ENCODE data around the gene EGR2.
A peak's percentile ranks its signal among the peaks of the same experiment; 100 is the strongest.
"Not testable (repeated sequence)": the region's sequence is repeated elsewhere in the genome, so short reads cannot be mapped to it uniquely, and the experiment has no call there.

EGR2 gene

DNA sequence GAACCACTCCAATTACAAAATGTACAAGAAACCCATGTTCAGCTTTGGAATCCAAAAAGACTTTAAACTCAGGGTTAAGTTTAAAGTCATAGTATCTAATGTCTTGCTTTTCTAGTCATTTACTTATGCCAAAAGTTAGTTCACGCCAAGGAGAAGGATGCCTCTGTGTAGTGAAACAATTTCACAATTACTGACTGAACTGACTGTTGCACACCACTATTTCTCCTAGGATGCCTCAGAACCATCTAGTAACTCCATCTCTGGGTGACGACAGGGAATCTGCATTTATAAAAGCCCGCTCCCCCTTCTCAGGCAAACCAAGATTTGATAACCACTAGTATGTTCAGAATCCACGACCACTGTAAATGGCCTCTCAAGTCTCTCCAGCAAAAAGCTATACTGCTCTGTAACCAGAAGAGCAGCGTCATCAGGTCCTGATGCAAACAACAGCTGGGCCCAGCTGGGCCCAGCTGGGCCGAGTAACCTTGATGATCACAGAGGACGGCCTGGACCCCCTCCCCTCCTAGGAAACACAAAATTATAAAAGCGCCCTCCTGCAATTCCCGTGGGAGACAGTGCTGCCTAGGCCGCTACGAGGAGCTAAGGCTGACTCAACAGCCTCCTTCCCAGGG is 12.3 kb downstream of the EGR2 start:
- H3K4me3 ChIP-seq (ENCODE audit: low read length): peak overlapping the region; percentile 83
- DNase-seq (ENCODE audit: low read depth, low spot score): no peak

DNA sequence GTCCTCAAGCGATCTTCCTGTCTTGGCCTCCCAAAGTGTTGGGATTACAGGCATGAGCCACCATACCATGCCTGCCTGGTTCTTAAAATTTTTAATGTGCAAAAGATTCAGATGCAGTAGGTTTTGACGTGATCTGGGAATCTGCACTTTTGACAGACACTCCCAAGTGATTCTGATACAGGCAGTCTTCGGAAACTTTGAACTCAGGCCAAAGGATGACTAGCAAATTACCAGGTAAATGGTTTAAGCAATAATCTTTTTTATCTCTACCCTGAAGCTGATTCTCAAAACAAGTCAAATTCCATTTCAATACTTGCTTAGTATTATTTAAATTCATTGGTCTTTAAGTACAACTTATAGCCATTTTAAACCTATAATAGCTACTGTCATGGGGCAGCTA is 14.3 kb downstream of the EGR2 start:
- DNase-seq (ENCODE audit: low read depth, low spot score): no peak
- no peak overlapping the region for H3K4me3 ChIP-seq (ENCODE audit: low read length)

DNA sequence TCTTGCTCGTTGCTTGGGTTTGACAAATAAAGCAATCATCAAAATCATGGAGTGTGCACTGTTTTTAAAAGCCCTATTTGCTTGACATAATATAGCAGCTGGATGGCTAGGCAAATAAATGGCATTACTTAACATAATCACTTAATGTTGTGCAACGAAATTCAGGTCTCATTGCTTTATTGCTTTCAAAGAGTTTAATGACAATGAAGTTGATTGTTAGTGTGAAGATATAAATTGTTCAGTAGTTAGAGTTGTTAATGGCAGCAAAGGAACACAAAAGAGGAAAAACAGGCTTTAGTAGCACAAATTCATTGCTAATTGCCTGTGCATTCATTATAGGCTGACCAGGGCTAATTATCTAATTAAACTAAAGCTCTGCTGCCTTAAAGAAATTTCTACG is 19.3 kb downstream of the EGR2 start:
- no peak for DNase-seq (ENCODE audit: low read depth, low spot score)
- no peak overlapping the region for H3K4me3 ChIP-seq (ENCODE audit: low read length)

DNA sequence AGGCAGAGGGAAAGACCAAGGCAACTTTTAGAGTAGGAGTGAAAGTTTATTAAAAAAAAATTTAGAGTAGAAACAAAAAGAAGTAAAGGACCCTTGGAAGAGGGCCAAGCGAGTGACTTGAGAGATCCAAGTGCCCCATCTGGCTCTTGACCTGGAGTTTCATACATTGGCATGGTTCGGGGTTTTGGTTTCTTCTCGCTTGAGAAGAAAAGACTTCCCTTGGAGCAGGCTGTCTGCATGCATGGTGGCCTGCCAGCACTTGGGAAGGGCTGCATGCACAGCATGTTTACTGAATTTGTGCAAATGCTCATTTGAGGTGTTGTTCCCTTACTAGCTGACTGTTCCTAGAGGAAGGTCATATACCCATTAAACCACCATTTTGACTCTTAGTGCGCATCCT is 20.4 kb downstream of the EGR2 start:
- H3K4me3 ChIP-seq (ENCODE audit: low read length): no peak overlapping the region
- no peak for DNase-seq (ENCODE audit: low read depth, low spot score)

DNA sequence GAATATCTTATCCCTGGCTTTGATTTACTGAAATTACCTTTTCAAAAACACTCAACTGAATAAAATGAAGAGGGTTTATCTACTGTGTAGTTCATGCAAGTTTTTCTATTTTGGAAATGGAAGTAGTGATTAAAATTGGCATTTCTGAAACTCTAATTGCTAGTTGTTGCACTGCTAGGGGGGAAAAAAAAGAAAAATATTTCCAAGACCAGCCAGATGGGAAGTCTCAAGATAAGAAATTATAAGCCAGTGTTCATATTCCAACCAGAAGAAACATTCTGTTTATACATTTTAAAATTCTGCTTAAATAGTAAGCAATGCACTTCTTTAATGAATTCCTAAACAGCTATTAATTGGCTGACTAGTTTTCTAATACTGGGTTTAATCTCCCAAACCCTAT is 21.1 kb downstream of the EGR2 start:
- H3K4me3 ChIP-seq (ENCODE audit: low read length): no peak overlapping the region
- DNase-seq (ENCODE audit: low read depth, low spot score): no peak

DNA sequence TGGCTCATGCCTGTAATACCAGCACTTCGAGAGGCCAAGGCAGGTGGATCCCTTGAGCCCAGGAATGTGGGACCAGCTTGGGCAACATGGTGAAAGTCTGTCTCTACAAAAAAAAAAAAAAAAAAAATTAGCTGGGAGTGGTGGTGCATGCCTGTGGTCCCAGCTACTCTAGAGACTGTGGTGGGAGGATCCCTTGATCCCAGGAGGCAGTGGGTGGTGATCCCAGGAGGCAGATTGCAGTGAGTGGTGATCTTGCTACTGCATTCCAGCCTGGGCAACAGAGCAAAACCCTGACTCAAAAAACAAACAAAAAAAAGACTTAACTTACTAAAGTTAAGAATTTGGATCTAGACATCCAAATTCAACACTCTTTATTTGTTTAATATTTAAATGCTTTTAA is 21.9 kb downstream of the EGR2 start:
- H3K4me3 ChIP-seq (ENCODE audit: low read length): no peak overlapping the region
- DNase-seq (ENCODE audit: low read depth, low spot score): no peak

DNA sequence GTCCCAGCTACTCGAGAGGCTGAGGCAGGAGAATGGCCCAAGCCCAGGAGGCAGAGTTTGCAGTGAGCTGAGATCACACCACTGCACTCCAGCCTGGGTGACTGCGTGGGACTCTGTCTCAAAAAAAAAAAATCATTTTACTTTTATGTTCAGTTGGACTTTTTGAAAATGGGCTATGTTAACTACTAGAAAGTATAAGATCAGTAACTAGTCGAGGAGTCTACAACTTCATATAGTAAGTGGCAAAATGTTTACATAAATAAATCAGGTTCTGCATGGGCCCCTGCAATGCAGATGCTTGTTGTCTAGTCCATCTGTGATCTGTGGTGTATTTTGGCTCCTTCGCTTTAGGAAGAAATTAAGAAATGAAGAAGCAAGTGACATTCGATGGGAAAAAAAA is 23.9 kb downstream of the EGR2 start:
- no peak for DNase-seq (ENCODE audit: low read depth, low spot score)
- no peak overlapping the region for H3K4me3 ChIP-seq (ENCODE audit: low read length)

DNA sequence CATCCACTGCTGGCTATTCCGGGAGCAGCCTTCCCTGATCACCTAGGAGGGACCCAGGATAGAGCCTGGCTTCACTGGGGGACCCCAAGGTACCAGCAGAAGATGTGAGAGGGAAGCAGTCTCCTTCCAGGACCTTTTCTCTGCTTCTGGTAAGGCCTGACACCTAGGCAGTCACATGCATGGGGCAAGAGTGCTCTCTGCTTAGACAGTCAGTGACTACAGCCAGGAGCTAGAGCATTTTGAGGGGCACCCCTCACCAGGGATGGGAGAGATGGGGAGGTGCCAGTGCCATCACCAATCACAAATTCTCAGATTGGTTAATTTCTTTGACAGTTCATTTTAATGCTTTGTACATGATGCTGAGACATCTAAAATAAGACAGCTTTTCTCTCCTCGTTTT is 25.6 kb downstream of the EGR2 start:
- DNase-seq (ENCODE audit: low read depth, low spot score): no peak
- no peak overlapping the region for H3K4me3 ChIP-seq (ENCODE audit: low read length)

DNA sequence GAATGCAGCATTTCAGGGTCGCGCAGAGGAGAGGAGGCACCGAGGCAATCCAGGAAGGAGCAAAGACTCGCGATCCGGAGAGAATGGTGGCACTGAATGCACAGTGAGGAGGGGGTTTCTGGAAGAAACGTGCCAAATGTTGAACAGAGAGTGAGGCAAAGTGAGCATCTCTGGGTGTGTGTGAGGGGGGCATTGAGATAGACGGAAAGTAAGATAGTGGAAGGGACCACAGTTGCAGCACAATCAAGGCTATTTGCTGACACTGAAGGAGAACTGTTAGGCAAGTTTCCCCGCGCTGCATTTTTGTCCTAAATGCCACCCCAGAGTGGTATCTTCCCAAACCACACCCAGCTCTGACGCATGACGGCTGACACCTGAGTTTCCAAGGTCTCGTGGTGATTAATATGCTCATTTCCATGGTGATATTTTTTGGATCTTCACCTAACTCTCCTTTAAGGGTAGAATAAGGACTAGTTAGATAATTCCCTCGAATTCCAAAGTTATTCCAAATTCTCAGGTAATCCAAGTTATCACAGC is 26.1 kb downstream of the EGR2 start:
- DNase-seq (ENCODE audit: low read depth, low spot score): no peak
- no peak overlapping the region for H3K4me3 ChIP-seq (ENCODE audit: low read length)

DNA sequence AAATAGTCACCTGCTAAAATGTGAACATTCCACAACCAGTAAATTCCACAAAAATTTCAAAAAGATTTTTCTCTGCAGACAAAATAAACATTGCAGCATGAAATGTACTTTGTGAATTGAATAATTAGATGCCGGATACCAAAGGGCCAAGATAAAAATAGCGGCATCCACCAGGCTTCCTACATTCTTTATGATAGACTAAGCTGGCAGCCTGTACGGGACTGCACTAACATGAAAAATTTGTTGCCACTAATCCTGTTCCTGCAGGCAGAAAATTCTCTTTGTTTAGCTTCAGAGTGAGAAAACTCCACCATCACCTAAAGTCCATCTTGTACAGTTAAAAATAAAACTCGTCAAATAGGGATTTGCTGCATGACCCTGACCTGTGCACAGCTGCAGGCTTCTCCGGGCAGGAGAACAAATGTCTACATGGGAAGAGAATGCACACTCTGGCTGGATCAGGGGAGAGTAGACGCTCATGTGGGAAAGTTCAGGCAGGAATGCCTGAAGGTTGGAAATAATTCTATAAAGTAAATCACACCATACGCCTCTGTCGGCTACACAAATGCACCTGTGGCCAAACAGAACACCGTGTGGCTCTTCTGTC is 27.2 kb downstream of the EGR2 start:
- no peak for DNase-seq (ENCODE audit: low read depth, low spot score)
- H3K4me3 ChIP-seq (ENCODE audit: low read length): no peak overlapping the region

DNA sequence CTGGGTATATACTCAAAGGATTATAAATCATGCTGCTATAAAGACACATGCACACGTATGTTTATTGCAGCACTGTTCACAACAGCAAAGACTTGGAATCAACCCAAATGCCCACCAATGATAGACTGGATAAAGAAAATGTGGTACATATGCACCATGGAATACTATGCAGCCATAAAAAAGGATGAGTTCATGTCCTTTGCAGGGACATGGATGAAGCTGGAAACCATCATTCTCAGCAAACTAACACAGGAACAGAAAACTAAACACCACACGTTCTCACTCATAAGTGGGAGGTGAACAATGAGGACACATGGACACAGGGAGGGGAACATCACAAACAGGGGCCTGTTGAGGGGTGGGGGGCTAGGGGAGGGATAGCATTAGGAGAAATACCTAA is 27.9 kb downstream of the EGR2 start:
- not testable (repeated sequence) for DNase-seq (ENCODE audit: low read depth, low spot score); H3K4me3 ChIP-seq (ENCODE audit: low read length)

DNA sequence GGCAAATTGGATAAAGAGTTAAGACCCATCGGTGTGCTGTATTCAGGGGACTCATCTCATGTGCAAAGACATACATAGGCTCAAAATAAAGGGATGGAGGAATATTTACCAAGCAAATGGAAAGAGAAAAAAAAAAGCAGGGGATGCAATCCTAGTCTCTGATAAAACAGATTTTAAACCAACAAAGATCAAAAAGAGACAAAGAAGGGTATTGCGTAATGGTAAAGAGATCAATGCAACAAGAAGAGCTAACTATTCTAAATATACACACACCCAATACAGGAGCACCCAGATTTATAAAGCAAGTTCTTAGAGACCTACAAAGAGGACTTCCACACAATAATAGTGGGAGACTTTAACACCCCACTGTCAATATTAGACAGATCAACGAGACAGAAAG is 31.6 kb downstream of the EGR2 start:
- not testable (repeated sequence) for H3K4me3 ChIP-seq (ENCODE audit: low read length); DNase-seq (ENCODE audit: low read depth, low spot score)

DNA sequence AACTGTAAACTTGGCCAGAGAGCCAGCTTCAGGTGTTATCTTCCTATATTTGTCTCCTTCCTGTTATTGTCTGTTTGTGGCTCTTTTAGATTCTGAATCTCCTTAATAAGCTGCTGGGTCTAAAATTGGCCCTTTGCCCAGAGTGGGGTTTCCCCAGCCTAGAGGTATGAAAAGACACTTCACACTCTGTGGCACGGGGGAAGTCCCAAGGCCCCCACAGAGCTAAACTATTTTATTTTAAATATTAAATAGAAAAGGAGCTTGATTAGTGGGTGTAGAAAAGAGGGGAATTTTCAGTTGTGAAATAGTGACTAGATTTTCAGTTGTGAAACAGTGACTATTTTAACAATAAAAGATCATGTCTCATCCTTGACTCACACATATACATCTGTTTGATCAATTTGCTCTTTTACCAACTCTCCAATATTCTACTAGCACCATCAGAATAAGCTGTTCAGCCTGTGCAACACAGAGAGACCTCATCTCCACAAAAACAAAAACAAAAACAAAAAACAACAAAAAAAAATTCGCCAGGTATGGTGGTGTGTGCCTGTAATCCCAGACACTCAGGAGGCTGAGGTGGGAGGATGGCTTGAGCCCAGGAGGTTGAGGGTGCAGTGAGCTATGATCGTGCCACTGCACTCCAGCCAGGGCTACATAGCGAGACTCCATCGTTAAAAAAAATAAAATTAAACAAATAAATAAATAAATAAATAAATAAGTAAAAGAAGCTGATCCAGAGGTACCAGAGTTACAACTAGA is 36.5 kb downstream of the EGR2 start:
- peak; percentile 17 for DNase-seq (ENCODE audit: low read depth, low spot score)
- H3K4me3 ChIP-seq (ENCODE audit: low read length): no peak overlapping the region

DNA sequence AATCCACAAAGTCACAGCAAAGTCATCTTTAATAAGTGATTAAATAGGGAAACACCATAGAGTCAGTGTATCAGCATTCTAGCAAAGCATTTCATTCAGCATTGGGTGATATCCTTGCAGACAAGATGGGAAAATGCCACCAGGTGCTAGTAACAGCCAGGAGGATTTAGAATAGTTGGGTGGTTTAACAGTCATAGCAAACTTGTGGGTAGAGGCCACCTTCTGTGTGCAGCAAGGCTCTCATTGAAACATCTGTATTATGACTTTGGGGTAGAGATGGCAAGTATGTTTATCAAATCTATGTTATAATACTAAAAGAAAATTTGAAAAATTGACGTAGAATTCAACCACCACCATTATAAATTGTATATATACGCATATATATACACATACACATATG is 38.0 kb downstream of the EGR2 start:
- H3K4me3 ChIP-seq (ENCODE audit: low read length): no peak overlapping the region
- DNase-seq (ENCODE audit: low read depth, low spot score): no peak

DNA sequence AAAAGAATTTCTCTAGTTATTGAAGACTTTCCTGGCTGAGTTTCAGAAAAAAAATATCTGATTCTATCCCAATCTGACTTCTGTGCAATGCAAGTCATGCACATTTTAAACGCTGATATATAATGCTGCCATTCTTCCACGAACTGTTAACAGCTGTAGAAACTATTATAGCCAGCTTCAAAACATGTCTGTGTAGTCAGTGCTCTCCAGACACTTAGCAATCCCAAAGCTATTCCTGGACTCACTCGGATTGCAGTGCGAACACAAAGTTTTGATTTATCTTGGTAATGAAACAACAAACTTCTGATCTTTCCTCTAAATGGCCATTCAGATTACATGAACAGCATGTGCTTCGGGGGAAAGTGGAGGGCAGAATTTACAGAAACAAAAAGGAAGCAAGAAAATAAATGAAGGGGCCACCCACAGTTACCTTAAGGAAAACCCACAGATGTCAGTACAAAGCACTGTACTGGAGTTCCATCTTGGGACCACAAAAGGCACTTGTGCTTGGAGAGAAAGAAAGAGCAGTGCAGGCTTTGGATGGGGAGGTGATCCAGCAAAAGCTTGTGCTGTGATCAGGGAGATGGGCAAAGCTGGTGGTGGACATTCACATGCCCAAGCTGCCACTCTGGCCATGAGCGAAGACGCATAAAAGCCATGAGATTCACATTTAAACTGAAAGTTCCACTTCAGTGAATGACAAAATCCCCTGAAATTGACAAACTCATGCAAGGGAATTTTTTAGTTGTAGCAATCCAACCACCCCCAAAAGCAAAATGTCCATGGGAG is 43.8 kb downstream of the EGR2 start:
- H3K4me3 ChIP-seq (ENCODE audit: low read length): no peak overlapping the region

DNA sequence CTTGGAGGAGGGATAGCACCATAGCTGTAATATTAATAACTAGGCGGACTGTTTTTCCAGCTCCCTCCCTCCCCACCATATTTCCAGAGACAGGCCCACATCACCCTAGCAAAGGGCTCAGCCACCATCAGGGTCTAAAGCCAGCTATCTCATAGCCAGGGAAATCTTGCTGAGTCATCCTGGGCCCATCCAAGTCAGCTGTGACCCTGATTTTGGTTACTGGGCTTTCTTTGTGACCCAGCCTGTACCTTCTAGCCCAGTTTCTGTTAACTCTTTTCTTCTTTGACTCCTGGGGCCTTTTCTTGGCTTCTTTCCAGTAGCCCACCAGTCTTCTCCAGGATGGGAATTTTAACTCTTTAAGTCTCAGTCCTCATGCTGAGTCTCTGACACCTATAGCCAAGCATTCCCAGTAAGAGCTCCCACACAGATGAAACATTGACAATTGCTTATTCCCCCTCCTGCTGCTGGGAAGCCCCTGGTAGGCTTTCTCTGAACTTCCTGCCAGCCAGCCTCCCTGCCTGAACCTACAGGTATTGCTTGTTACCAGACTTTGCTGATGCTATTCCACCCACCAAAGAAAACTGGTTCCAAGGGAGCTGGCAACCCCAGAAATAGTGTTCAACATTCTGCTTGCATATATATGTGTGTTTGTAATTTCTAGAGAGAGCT is 46.5 kb downstream of the EGR2 start:
- DNase-seq (ENCODE audit: low read depth, low spot score): no peak
- no peak overlapping the region for H3K4me3 ChIP-seq (ENCODE audit: low read length)

More for the DNA sequence above, 43.8 kb downstream of the EGR2 start:
- DNase-seq (ENCODE audit: low read depth, low spot score): no peak

DNA sequence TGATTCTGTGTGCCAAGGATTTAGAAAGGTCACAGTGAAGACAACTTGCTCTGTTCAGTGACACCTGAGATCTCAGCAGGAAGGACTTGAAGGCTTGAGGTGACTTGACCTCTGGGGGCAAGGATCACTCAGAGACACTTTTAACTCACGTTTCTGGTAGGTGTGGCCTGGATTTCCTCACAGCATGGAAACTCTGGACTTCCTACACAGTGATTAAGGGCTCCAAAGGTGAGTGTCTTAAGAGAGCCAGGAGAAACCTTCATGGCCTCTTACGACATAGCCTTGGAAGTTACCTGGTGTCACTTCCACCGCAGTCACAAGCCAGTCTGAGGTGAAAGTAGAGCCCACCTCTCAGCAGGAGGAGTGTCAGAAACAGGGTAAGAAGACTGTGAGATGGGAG is 49.8 kb downstream of the EGR2 start:
- DNase-seq (ENCODE audit: low read depth, low spot score): no peak
- no peak overlapping the region for H3K4me3 ChIP-seq (ENCODE audit: low read length)

DNA sequence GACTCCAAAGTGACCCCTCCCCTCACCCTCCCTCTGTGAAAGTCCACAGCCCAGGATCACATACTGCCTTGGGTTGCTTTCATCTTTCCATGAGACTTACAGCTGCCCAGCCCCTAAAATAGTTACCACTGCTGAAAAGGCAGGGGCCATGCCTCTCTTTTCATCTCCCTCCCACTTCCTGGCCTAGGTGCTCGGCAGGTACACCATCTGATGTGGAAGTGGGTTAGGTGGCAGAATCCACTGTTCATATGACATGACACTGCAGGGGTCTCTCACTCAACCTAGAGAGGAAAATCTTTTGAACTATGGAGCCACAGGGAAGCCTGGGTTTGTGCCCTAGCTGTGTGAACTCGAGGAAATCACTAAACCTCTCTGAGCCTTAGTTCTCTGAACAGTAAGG is 50.4 kb downstream of the EGR2 start:
- no peak for DNase-seq (ENCODE audit: low read depth, low spot score)
- H3K4me3 ChIP-seq (ENCODE audit: low read length): no peak overlapping the region

DNA sequence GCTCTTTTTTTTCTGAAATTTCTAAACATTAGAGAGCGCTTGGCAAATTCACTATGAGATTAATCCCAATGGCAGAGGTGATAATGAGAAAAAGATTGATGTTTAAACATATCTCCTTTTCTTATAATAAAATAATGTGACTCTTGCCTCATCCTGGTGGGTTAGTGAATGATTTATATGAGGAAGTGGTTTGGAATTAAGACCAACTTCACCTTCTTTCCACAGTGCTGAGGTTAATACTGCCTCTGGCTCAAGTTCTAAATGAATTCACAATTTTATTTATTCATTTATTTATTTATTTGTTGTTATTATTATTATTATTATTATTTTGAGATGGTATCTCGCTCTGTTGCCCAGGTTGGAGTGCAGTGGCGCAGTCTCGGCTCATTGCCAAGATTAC is 52.2 kb downstream of the EGR2 start:
- DNase-seq (ENCODE audit: low read depth, low spot score): no peak
- no peak overlapping the region for H3K4me3 ChIP-seq (ENCODE audit: low read length)

Data from Jurkat, Clone E6-1 (cell line).